ENCODE results near the gene VPS13A. TPM values are rescaled to one million over a fixed set of nuclear protein-coding genes. Genes with fewer than 3 reads are reported as not detected.
"Not testable (repeated sequence)": the region's sequence is repeated elsewhere in the genome, so short reads cannot be mapped to it uniquely, and the experiment has no call there.

VPS13A gene
- total RNA-seq, 4 donors from 2014 or later = 45.9 to 77.0 (median 53.5) TPM

GRCh38 chr9:77236693-77237092 is 59.4 kb downstream of the VPS13A start:
- Histone ChIP-seq H3K27me3 (no peaks in the 10 kb centered on the region), H3K27ac (no peak overlapping the region), H3K36me3 (no peaks in the 10 kb centered on the region), H3K4me3 (replicated peaks in 1 of 3) (no peak overlapping the region), H3K9me3 (no peaks in the 10 kb centered on the region), H3K4me1 (no peaks in the 10 kb centered on the region)
- intact Hi-C loops (cut with DNase I) = no loop called here
- no peak for TF ChIP-seq POLR2A (IDR thresholded peaks at IDR 0.05)
- no peak for TF ChIP-seq CTCF (IDR thresholded peaks at IDR 0.05)
- WGBS, 2 donors = 91% methylated on average over 5 of the region's 5 CpGs
- no peak for DNase-seq

- TF ChIP-seq POLR2A (IDR thresholded peaks at IDR 0.05) = no peak
- no peak for TF ChIP-seq CTCF (IDR thresholded peaks at IDR 0.05)
These were observed 60.6 kb downstream of the VPS13A start for GRCh38 chr9:77237896-77238295.

GRCh38 chr9:77251050-77251449 is 73.7 kb downstream of the VPS13A start:
- H3K4me1 ChIP-seq = no peaks in the 10 kb centered on the region
- no peak for DNase-seq
- WGBS, 2 donors = 95% methylated on average over 1 of the region's 1 CpG
- intact Hi-C loops (cut with DNase I) = no loop called here
- no peak overlapping the region for H3K4me3 ChIP-seq (replicated peaks in 1 of 3)
- no peak for TF ChIP-seq CTCF (IDR thresholded peaks at IDR 0.05)
- TF ChIP-seq POLR2A (IDR thresholded peaks at IDR 0.05) = no peak
- no peaks in the 10 kb centered on the region for H3K9me3 ChIP-seq
- no peaks in the 10 kb centered on the region for H3K27me3 ChIP-seq
- H3K36me3 ChIP-seq = no peaks in the 10 kb centered on the region
- no peak overlapping the region for H3K27ac ChIP-seq

More at GRCh38 chr9:77237896-77238295, 60.6 kb downstream of the VPS13A start:
- H3K4me1 ChIP-seq = no peaks in the 10 kb centered on the region
- H3K27me3 ChIP-seq = no peaks in the 10 kb centered on the region
- no peaks in the 10 kb centered on the region for H3K36me3 ChIP-seq
- intact Hi-C loops (cut with DNase I) = no loop called here
- DNase-seq = no peak
- H3K27ac ChIP-seq = no peak overlapping the region
- no peaks in the 10 kb centered on the region for H3K9me3 ChIP-seq
- WGBS, 2 donors = 74 to 98% methylated on average over 2 of the region's 2 CpGs
- no peak overlapping the region for H3K4me3 ChIP-seq (replicated peaks in 1 of 3)

- H3K4me3 ChIP-seq (replicated peaks in 1 of 3) = no peak overlapping the region
- H3K27ac ChIP-seq = no peak overlapping the region
- intact Hi-C loops (cut with DNase I) = no loop called here
- no peaks in the 10 kb centered on the region for H3K4me1 ChIP-seq
- no peaks in the 10 kb centered on the region for H3K36me3 ChIP-seq
- H3K9me3 ChIP-seq = no peaks in the 10 kb centered on the region
- WGBS, 2 donors = 100% methylated on average over 2 of the region's 2 CpGs
- no peak for TF ChIP-seq CTCF (IDR thresholded peaks at IDR 0.05)
- TF ChIP-seq POLR2A (IDR thresholded peaks at IDR 0.05) = no peak
- no peak for DNase-seq
- no peaks in the 10 kb centered on the region for H3K27me3 ChIP-seq
These were observed 79.9 kb downstream of the VPS13A start for GRCh38 chr9:77257275-77257674.

GRCh38 chr9:77261605-77262004 is 84.3 kb downstream of the VPS13A start:
- Histone ChIP-seq H3K36me3 (no peaks in the 10 kb centered on the region), H3K27me3 (no peaks in the 10 kb centered on the region), H3K4me3 (replicated peaks in 1 of 3) (no peak overlapping the region), H3K9me3 (no peaks in the 10 kb centered on the region), H3K4me1 (no peaks in the 10 kb centered on the region), H3K27ac (no peak overlapping the region)
- no peak for DNase-seq
- WGBS, 2 donors = 97% methylated on average over 8 of the region's 8 CpGs
- TF ChIP-seq CTCF (IDR thresholded peaks at IDR 0.05) = no peak
- TF ChIP-seq POLR2A (IDR thresholded peaks at IDR 0.05) = no peak
- intact Hi-C loops (cut with DNase I) = no loop called here

- WGBS, 2 donors = 90 to 98% methylated on average over 5 of the region's 5 CpGs
- H3K27ac ChIP-seq; H3K36me3 ChIP-seq; H3K9me3 ChIP-seq; H3K4me1 ChIP-seq; intact Hi-C loops (cut with DNase I); DNase-seq; H3K27me3 ChIP-seq; H3K4me3 ChIP-seq (replicated peaks in 1 of 3): not testable (repeated sequence)
These were observed 90.4 kb downstream of the VPS13A start for GRCh38 chr9:77267762-77268161.

Data from thyroid gland (tissue), 4 donors.